Activated CD8-positive, alpha-beta memory T cell treated with anti-CD3 and anti-CD28 coated beads for 24 hours (primary cell): ENCODE measurements around the gene DGCR8.

Experiments
- DNase-seq: peaks from one replicate; pipeline ENCODE4 v3.0.0-alpha.2; 2020

The DGCR8 gene

DNA sequence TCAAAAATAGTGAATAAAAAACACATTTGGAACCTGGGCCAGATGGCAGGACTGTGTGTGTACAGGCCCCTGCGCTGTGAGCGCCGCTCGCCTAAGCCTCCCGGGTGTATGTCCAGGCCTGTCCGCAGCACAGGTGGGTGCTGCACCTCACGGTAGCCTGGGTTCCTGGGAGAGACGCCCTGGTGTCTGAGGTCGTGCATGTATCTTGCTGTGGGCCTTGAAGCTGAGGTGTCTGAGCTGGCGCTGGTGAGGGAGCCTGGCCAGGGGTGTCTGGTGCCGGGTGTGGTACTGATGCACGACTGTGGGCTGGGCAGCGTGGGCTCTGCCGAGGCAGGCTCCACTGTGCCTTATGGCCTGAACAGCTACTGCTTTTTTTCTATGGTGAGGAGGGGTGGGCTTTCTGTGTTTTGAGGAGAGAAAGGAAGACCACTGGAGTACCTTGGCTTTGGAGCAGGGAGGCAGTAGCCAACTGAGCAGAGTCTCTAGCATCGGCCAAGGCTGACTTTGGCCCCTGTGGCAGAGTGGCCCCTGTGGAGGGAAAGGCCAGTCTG is 47.4 kb downstream of the DGCR8 start:
- no peak for DNase-seq

DNA sequence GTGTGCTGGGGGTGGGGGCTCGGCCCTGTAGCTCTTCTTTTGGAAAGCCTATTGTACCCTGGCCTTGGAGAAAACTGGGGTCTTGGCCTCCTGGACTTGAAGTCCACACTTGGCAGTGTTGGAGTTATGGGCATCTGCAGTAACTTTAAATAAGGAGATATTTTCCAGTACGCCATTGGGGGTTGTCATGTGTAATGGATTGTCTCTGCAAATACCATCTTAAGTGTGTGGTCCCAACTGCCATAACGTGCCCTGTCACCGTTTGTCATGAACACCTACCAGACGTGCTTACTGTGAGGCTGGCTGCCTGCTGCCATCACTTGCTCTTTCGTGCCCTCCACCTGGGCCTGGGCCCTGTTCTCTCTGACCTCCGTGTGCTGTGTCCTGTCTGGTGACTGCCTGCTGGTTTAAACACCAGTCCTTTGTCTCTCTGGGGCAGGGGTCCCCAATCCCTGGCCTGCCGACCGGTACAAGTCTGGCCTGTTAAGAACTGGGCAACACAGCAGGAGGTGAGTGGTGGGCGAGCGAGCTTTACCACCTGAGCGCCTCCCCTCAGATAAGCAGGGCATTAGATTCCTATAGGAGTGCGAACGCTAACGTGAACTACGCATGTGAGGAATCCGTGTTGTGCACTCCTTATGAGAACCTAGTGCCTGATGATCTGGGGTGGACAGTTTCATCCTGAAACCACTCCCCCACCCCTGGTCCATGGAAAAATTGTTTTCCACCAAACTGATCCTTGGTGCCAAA is 48.0 kb downstream of the DGCR8 start:
- DNase-seq: no peak

DNA sequence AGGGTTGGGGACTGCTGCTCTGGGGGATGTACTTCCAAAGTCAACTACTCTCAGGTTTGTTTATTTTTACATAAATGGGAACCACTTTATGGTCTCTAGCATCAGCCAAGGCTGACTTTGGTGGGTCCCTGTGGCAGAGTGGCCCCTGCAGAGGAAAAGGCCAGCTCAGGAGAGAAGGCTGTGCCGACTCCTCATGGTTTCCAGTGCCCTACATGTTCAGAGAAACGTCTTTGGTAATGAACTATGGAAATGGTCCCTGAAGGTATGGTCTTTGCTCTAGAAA is 48.5 kb downstream of the DGCR8 start:
- no peak for DNase-seq

DNA sequence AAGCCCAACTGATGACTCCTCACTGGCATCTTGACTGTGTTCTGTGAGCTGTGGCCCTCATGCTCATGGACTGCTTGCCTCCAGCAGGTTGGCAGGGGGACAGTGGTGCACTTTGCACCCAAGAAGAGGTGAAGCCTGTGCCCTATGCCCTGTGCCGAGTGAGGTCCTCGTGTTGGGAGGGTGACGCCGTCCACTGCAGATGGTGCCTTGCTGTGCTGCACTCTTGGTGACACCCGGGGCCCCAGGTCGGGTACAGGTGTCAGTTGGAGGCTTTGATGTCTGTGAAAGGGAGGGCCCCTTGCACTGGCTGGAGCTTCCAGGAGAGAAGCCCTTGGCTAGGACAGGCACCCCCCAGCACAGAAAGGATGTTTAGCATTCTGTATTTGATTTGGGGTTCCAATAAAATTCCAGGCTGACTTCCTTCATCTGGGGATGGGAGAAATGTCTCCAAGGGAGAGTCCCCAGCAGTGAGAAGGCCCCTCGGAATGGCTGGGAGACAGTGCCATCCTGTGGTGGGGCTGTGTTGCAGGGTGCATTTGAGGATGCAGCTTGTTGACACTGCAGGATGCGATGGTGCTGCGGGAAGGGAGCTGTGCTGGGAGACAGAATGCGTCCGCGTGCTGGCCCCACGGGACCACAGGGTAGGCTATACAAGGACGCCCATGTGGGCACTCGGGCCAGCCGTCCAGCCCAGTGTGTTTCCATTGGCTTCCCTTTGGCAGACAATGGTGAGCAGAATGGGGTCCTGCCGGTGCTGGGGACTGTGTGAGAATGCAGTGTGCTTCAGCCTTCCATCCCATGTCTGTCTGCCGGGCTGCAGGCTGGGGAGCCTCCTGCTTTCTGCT is 49.1 kb downstream of the DGCR8 start:
- DNase-seq: peak; percentile 81

DNA sequence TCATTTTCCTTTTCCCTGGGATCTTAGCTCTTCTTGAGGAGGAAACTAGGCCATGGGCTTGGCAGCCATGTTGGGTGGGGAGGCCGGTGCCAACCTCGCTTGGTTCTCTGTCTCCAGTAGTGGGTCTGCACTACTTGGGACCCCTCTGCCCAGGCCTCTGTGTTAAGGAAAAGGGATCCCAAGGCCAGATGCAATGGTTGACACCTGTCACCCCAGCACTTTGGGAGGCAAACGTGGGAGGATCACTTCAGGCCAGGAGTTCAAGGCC is 49.6 kb downstream of the DGCR8 start:
- DNase-seq: no peak

DNA sequence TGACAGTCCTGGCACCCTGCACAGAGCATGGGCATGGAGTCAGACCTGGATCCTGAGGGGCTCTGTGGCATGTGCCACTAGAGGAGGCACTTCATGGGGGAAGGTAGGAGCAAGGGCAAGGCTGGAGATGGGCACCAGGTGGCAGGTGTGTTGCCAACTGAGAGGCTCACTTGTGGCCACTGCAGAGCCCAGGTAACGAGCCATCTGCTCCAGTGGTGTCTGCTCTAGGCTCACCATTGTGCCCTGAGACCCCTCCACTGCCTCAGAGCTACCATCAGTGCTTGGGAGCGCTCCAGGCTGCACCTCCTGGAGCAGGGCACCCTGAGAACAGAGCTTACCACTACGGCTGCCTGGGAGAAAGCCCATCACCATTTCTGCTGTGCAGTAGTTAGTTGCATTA is 50.3 kb downstream of the DGCR8 start:
- DNase-seq: no peak

DNA sequence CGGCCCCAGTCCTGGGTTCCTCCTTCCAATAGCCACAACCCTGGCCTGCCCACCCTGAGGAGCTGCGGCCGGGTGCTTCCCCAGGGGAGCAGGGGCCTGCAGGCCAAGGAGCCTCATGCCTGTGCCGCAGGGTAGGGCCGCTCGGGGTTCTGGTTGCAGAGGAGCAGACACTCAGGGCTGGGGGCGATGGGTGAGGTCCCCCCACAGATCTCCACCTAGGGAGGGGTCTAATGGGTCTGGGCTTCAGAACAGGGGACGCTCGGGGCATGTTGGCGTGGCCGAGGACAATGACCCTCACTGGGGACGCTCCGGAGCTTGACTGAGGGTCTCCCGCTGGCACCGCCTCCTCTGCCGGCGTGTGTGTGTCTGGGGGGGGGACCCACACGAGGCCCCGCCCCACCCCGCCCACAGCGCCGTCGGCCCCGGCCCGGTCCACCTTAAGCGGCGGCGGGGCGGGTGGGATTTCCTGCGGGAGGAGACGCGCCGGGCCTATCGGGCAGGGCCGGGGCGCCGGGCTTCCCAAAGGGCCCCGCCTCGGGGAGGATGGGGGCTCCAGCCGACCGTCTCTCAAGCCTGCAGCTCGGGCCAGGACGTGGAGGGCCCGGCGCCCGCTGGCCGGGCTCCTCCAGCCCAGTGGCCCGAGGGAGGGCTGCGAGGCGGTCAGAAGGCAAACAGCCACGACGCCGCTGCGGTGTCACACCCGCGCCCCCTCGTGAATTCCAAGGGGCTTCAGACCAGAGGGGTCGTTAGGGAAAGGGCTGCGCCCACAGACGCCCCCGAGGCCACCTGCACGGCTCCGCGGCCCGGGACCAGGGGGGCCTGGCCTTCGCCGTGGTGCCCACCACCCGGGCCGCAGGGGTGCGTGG is 50.9 kb downstream of the DGCR8 start:
- peak; percentile 91 for DNase-seq

DNA sequence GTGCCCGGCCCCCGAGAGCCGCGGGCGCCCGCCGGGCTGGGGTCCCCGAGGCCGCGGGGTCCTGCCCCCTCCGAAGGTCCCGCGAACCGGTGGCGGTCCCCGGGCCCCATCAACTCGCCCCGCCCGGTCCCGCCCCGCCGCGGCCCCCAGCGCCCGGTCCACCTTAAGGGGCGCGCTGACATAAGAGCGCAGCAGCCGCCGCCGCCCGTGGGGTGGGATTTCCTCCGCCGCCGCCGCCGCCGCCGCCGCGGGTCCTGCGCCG is 51.5 kb downstream of the DGCR8 start, which contains the start of gene ZDHHC8:
TSS of gene ZDHHC8 (plus strand) at position 208 of the 262 bp plus-strand sequence. CDS start 144 bp downstream, outside the sequence.
- DNase-seq: no peak

DNA sequence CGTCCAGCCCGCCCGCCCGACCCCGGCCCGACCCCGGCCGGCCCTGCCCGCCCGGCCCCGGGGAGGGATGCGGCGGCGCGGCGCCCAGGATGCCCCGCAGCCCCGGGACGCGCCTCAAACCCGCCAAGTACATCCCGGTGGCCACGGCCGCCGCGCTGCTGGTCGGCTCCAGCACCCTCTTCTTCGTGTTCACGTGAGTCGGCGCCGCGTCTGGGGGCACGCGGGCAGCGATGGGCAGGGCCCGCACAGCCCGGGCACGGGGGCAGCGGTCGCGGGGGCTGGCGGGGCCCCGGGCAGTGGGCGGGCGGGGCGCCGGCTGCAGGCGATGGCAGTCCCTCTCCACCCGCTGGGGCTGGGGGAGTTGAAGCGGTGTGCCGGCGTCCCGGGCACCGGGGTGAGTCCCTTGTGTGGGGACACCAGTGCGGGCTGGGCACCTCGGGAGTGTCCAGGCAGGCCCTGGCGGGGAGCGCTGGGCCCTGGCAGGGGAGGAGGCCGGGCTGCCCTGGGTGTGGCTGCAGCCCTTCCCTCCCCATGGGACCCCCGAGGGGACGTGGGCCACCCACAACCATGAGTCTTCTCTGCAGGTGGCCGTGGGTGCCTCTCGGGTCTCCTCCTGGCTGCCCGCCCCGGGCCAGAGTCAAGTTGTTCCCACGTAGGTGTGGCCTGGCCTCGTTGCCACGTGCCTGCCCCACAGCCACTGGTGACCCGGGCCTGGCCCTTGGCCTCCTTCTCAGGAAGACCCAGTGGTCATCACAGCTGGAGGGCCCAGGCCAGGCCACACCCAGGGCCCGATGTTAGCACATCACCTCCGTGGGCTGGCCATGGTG is 52.0 kb downstream of the DGCR8 start:
- DNase-seq: peak; percentile 71

DNA sequence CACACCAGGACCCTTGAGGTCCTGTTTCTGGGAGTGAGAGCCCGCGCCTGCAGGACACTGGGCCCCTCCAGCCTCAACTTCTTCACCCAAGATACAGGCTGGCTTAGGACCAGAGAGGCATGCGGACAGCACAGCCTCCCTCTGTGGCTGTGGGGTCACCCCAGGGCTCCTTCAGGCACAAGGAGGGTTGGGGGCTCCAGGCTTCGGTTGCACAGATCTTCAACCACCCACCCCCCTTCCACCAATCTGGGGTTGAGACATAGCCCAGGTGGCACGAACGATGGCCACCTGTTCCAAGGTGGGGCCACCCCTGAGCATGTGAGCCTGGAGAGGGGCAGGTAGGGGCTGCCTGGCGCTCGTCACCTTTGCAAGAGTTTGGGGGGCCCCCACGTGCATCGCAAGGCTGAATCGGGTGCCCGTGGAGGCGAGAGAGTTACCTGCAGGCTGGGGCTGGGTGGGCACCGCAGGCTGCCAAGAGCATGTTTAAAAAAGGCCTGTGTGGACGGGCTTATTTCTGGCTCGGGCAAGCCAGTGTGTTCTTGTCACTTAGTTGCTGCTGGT is 52.7 kb downstream of the DGCR8 start:
- DNase-seq: no peak

DNA sequence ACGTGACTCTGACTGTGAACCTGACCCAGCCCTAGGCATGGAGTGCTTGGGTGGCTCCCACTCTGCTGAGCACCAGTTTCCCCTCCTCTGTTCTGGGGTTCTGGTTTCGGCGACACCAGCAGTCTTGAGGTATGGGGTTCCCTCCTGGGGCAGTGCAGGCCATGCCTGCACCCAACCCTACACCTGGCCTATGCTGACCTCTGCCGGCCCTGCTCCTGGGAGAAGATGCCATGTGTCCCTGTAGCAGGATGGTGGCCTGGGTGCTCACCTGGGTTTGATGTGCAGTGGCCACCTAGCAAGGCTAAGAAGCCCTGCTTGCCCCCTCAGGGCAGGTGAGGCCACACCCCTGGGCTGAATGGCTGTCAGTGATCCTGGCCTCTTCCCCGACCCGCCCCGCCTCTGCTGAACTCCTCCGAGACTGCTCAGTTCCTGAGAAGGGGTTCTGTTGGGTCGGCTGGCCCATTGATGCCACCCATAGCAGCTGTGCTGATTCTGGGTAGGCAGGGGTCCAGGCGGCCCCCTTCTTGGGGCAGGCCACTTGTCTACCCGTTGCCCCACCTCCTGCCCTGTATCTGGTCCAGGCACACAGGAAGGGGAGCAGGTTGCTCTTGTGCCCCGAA is 54.0 kb downstream of the DGCR8 start:
- DNase-seq: no peak

DNA sequence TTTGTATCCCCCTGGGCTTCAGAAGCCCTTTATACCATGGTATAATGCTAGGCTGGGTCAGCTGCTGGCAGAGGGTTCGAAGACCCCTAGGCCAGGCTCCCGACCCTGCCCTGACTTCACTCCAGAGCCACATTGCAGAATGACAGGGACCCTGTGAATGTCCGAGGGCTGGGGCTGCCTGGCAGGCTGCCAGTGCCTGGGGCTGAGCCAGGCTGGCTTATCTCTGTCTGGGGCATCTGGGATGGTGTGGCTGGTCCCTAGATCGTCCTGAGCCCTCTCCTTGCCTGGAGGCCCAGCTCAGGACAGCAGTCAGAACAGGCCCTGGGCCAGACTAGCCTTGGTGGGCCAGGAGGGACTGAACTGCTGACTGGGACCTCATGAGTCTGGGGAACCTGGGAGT is 55.2 kb downstream of the DGCR8 start:
- no peak for DNase-seq

DNA sequence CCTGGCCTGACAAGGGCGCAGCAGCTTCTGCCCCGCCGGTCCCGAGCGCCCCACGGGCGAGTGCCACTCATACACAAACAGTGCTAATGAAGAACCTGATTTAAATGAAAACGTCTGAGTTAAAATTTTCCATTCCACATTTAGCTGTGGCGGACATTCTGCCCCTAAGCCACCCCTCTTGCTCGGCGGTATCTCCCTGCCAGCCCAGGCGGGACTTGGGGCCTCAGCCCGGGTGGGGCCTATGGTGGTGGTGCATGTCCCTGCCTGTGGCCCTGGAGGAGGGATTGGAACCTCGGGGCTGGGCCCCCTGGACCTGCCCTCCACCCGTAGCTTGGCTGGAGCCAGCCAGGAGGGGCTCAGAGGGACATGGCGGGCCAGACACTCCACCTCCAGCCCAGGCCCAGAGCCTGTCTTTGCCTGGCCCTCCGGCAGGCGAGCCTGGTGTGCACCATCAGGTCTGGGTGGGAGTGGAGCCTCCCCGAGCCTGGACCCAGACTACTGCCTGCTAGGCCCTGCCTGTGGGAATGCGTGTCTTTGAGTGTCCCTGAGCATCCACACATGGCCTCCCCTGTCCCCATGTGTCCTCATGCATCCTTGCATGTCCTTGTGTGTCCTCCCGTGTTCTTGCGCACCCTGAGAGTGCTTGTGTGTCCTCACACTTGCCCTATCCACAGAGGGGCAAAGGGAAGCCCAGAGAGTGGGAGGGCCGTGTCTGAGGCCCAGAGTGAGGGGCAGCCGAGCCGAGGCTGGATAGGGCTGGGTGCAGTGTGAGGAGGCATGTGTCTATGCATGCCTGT is 56.0 kb downstream of the DGCR8 start:
- no peak for DNase-seq

DNA sequence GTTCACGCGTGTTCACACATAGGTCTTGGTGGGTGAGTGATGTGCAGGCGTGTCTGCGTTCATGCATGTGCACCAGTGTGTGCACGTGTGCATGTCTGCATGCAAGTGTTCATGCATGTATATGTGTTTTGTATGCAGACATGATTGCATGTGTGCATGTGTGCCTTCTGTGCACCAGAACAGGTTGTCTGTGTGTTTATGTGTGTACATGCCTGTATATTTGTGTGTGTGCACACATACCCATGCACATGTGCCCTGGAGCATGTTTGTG is 56.5 kb downstream of the DGCR8 start:
- DNase-seq: no peak

DNA sequence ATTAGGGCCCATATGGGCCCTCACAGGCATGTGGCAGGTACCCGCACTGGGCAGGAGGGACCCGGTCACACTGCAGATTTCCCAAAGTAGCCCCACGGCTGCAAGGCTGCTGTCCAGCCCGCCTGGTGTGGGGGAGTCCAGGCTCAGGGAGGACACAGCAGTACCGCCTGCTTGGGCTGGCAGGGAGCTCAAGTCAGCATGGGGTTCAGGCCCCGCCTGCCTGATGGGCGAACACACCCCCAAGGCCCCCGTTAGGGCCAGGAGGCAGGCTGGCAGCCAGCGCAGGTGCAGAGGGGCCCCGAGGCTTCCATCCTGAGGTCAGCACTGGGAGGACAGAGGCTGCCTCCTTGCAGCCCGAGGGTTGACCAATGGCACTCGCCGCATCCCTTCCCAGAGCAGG is 57.1 kb downstream of the DGCR8 start:
- DNase-seq: no peak

DNA sequence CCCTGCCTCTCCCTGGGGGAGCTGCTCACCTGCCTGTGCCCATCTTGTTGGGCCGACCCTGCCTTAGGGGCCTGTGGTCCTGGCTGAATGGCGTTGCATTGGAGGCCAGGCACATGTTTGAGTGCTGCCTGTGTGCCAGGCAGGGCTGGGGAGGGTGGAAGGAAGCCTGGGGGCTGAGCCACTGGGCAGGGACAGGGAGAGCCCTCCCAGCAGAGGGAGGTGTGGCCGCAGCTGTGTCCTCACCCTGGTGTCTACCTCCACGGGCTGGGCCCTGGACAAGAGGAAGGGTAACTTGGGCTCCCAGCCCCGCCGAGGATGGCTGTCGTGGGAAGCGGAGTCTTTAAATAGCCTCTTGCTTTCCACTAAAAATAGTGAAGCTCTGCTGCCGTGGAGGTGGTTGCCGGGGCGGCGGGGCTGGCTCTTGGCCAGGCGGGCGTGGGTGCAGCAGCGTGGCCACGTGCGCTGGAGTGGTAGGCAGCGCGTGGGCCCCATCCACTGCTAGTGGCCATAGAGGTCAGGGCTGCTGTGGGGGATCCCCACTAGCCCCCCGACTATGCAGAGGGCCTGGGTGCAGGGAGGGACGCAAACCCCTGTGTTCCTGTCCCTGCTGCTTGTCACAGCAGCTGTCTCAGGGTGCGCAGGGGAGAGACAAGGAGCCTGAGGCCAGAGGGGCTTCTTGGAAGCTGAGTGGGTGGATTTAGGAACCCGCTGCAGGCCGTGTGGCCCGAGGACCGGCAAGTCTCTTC is 57.8 kb downstream of the DGCR8 start:
- no peak for DNase-seq

DNA sequence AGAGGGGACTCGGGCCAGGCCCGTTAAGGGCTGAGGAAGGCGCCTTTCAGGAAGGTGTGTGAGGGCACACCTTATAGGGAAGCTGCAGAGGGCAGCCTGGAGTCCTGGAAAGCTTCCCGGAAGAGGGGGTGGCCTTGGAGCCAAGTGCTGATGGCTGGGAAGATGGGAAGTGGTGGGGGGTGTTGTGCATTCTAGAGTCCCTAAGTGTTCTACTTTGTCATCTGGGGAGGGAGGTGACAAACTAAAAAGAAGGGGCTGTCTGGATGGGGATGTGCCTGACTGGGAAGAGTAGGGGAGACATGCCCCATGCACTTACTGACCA is 58.3 kb downstream of the DGCR8 start:
- DNase-seq: no peak

DNA sequence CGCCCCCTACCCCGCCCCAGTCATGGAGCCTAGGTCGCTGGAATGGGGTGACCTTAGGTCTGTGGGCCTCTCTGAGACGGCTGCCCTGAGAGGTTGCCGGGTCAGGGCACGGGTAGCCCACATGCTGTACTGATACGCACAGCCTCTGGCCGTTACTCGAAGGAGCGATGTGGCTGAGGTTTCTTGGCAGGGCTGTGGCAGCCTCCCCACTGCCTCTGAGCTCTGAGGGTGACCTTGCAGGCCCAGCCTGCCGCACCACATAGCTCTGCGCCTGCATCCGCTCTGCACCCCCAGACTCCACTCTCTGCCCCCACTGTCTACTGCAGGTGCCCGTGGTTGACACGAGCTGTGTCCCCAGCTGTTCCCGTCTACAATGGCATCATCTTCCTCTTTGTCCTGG is 58.8 kb downstream of the DGCR8 start:
- DNase-seq: no peak

DNA sequence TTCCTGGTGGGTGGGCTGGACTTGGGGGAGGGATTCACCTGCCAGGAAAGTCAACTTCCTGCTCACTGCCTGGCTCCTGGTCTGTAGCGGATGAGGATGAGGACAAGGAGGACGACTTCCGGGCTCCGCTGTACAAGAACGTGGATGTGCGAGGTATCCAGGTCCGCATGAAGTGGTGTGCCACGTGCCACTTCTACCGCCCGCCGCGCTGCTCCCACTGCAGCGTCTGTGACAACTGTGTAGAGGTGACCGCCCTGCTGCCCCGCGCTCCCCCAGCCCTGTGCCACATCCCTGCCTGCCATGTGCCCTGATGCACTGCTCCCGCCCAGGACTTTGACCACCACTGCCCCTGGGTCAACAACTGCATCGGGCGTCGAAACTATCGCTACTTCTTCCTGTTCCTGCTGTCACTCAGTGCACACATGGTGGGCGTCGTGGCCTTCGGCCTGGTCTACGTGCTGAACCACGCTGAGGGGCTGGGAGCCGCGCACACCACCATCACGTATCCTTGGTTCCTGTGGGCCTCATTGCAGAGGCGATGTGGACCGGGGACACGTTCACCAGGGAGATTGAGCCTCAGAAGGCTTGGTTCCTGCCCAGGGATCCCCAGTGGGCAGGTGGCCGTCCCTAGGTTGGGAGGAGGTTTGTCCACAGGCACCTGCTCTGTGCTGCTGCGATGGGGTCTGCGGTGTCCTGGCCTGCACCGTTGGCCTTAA is 59.5 kb downstream of the DGCR8 start:
- DNase-seq: no peak

DNA sequence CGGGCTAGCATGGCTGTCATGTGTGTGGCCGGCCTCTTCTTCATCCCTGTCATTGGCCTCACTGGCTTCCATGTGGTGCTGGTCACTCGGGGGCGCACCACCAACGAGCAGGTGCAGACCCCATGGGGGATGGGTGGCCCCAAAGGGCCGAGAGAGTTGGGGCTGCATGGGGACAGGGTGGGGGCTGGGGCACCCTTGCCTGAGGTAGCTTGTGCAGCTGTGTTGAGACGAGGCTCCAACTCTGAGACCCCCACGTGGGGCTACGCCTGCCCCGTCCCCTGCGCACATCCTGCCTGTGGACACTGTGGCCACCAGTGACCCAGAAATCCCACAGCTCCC is 60.0 kb downstream of the DGCR8 start:
- no peak for DNase-seq
